GM18909 (cell line): ENCODE measurements around the gene ADRM1.
A peak's percentile ranks its signal among the peaks of the same experiment; 100 is the strongest.

ENCODE experiments used
- ATAC-seq: cut with Tn5 transposase; IDR thresholded peaks from one replicate; pipeline ENCODE4 v1.9.1; 2021; ENCODE audit warnings: mild to moderate bottlenecking; ENCODE audit not compliant: unreplicated experiment, poor library complexity

ADRM1 gene

GRCh38 chr20:62334881-62335280 lies 32.1 kb downstream of the ADRM1 start:
- ATAC-seq: no peak

GRCh38 chr20:62335532-62335931 lies 32.7 kb downstream of the ADRM1 start:
- ATAC-seq: no peak

GRCh38 chr20:62336329-62336728 lies 33.5 kb downstream of the ADRM1 start:
- no peak for ATAC-seq

- no peak for ATAC-seq
These were observed 34.2 kb downstream of the ADRM1 start for GRCh38 chr20:62336775-62337557.

GRCh38 chr20:62337558-62338293 lies 34.9 kb downstream of the ADRM1 start:
- peak; percentile 44 for ATAC-seq

- no peak for ATAC-seq
These were observed 35.5 kb downstream of the ADRM1 start for GRCh38 chr20:62338294-62338620.

GRCh38 chr20:62339647-62340062 lies 36.9 kb downstream of the ADRM1 start:
- ATAC-seq: peak; percentile 67

GRCh38 chr20:62342910-62343309 lies 40.1 kb downstream of the ADRM1 start:
- ATAC-seq: no peak

GRCh38 chr20:62344092-62344491 lies 41.3 kb downstream of the ADRM1 start:
- no peak for ATAC-seq

GRCh38 chr20:62344782-62345181 lies 42.0 kb downstream of the ADRM1 start:
- ATAC-seq: no peak

GRCh38 chr20:62345681-62346370 lies 43.0 kb downstream of the ADRM1 start:
- ATAC-seq: no peak

GRCh38 chr20:62346398-62347150 lies 43.8 kb downstream of the ADRM1 start:
- ATAC-seq: no peak

- ATAC-seq: no peak
These were observed 44.3 kb downstream of the ADRM1 start for GRCh38 chr20:62347151-62347404.

GRCh38 chr20:62347445-62347844 lies 44.6 kb downstream of the ADRM1 start:
- no peak for ATAC-seq

- ATAC-seq: no peak
These were observed 45.8 kb downstream of the ADRM1 start for GRCh38 chr20:62348604-62349003.

- no peak for ATAC-seq
These were observed 46.8 kb downstream of the ADRM1 start for GRCh38 chr20:62349556-62350097.

GRCh38 chr20:62350098-62350628 lies 47.4 kb downstream of the ADRM1 start:
- no peak for ATAC-seq

GRCh38 chr20:62350629-62351422 lies 48.0 kb downstream of the ADRM1 start:
- no peak for ATAC-seq
